A673 (cell line): ENCODE data around the gene PLCB2.

Experiments used
- CTCF ChIP-seq: fragments of 300-800, 200-600 bp; sonication (generic); conservative IDR thresholded peaks from 2 replicates; pipeline ENCODE4 v1.5.1; 2017; ENCODE audit warnings: low read depth, mild to moderate bottlenecking, antibody characterized with exemption, low read length, moderate library complexity, mixed read lengths
- EZH2 ChIP-seq: fragments of 200-600 bp; sonication (generic); IDR thresholded peaks from 2 replicates; pipeline ENCODE4 v1.6.1; 2017; ENCODE audit warnings: borderline replicate concordance, low read depth, mild to moderate bottlenecking, mixed read lengths, antibody characterized with exemption, low read length; ENCODE audit not compliant: poor library complexity, severe bottlenecking

- TF ChIP-seq EZH2 (no peak), CTCF (no peak)
Observed at GRCh38 chr15:40352281-40352901, 44.7 kb upstream of the PLCB2 start.
